ENCODE data around the gene AFG3L2.
A peak's percentile ranks its signal among the peaks of the same experiment; 100 is the strongest.

Gene AFG3L2

DNA sequence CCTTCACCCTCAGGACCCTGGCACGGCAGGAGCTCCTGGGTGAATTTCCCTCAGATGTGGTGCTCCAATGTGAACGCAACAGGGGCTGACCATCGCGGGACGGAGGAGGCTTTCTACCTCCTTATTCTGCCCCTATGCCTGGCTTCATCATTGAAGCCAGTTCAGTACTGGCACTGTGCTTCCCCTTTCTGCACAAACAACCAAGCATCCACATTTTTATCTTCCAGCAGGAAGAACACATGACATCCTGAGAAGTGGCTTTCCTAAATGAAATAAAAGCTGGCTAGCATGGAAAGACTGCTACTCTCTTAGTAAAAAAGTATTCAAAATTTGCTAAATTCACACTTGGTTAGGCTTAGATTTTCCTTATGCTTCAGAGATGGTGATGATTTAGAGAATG lies 24.8 kb downstream of the AFG3L2 start:
- DNase-seq = no peak

DNA sequence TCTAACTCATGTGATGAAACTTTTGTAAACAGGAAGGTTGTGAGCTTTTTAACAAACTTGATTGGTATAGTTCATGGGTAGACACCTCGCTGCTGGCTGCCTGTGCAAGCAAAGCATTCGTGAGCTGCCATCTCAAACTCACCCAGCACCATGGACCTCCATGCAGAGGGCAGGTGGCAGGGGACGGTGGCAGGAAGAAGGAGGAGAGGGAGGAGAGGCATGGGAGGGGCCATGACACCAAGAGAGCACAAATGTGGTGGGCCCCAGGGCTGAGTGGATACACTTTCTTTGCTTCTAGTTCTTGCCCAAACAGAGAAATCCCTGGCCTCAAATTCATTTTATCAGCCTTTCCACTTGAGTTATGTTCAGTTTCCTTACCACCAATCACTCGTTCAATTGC lies 29.1 kb downstream of the AFG3L2 start:
- DNase-seq = no peak

DNA sequence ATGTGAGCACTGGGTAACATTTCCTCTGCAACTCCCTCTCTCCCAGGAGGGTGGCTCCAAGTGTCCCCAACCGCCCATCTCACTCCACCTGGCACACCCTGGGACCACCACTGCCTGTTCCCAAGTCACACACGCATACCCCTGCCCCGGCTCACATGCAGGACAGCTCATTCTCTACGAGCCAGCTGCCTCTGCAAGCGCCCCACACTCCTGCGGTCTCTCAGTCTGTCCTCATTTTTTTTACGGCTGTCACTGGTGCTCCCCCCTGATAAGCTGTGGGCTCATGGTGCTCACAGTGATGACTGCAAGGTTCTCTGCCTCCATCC lies 30.8 kb downstream of the AFG3L2 start:
- DNase-seq = no peak

DNA sequence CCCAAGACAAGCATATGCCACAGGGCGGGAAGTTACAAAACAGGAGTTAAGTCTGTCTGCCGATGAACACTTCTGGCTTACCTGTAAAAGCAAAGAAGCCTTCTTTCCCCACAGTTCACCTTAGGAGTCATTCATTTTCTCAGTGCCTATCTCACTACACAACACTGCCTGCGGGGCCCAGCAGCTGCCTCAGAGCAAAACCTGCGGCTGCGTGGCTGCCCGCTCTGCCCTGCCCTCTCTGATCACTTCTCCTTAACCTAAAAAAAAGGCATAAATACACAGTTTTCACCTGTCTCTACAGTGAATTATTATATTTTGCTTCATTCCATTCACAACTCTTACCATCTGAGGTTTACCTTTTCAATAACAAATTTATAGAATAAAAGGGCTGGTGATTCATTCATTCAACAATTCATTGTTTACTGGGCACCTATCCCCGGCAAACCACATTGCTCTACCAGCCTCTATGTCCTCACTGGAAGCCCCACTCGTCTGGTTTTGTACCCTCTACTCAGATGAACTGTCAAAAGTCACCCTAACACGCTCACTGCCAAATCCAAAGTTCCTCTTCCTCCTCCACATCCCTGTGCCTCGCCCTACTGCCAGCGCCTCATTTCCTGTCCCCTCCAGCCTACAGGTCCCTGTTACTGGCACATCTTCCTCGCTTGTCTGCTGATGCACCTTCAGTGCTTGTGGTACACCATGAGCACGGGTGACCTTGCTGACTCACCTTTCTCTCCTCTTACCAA lies 31.4 kb downstream of the AFG3L2 start:
- DNase-seq = no peak

DNA sequence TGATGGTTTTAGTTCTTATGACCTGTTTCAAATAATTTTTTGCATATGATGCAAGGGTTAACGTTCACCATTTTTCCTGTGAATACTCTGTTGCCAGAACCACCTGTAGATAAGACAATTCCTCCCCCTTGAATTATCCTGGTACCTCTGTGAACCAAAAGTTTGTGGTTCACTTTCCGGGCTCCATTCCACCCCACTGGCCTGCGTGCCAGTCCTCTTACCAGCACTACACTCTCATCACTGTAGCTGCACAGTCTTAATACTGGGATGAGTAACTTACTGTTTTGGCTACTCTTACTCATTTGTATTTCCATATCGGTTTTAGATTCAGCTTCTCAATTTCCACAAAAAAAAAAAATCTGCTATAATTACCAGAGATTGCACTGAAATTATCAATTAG lies 34.4 kb downstream of the AFG3L2 start:
- DNase-seq = no peak

DNA sequence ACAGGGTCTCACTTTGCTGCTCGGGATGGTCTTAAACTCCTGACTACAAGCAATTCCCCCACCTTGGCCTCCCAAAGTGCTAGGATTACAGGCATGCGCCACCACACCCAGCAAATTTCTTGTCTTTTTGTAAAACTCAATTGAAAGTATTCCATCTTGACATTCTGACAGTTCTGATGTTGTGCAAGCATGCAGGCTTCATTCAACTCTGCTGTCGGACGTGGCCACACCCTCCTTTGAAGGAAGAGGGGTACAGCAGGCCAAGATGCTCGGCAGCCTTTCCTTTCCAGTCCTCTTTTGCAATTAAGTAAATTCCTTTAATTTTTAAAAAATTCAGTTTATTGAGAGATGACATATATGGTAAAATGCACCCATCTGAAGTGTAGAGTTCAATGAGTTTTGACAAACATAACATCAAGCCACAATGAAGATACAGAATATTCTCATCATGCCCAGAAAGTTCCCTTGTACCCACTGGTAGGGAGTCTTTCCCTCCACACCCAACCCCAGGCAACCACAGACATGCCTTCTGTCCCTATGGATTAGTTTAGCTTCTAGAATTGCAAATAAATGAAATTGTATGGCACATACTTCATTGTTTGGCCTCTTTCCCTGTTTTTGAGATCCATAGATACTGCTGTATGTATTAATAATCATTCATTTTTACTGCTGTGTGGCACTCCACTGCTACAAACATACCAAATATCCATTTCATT lies 35.9 kb downstream of the AFG3L2 start:
- DNase-seq = no peak

DNA sequence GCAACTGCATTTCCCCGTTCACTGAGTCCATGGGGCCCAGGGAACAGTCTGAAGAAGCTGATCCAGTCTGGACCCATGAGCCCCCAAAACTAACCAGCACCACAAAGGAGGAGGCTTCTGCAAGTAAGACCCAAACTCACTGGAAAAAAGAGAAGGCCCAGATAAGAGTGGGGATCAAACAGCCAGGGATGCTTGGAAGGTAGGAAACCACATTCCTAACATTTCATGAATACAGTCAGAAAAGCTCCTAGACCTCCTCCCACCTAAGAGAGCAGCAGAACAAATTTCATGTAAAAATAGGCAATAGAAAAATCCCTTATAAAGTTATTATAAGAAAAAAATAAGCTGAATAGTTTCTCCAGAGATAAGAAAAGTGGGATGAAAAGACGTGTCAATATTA lies 38.6 kb downstream of the AFG3L2 start:
- no peak for DNase-seq

DNA sequence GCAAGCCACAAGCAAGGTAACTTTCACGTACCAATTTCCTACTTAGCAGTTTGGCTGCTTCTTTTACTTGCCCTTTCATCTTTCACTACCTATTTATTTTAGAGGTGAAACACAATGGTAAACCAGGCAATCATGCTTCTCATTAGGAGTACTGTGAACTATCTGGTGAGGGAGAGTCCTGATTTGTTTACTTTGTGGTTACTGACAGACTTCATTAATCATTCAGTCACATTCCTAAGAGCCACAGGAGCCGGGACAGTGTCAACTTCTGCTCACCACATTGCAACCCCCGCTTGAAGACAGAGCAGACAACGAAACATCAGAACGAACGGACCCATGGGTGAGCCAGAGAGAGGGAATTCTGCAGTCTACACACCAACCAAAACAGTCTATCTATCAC lies 40.1 kb downstream of the AFG3L2 start:
- no peak for DNase-seq

DNA sequence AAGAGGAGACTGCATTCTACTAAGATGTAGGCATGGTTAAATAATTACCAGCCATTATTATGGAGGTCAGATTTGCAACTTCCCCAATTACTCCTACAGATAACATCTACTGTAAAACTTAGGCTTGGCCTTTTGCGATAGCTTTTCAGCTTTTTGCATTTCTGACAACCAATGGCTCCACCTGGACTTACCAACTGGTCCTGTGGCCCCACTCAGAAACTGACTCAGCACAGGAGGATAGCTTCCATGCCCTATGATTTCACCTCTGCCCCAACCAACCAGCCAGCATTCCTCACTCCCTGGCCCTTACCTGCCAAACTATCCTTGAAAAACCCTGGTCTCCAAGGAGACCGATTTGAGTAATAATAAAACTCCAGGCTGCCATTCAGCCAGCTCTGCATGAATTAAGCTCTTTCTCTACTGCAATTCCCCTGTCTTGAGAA lies 40.8 kb downstream of the AFG3L2 start:
- DNase-seq = no peak

DNA sequence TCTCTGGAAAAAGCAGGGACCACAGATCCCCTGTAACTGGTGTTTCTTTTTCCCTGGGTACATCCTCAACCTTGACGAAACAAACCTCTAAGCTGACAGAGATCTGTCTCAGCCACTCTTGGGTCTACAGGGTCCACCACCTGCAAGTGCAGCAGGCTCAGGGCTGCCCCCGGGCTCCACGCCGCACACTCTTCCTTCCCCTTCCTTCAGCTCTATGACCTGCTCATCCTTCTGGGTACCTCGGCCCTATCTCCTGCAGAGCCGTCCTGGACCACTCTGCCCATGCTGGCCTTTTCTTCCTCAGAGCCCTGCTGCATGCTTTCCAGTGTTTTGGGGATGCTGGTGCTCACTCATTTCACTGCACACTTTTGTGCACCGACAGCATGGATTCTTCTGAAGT lies 41.5 kb downstream of the AFG3L2 start:
- DNase-seq = no peak

DNA sequence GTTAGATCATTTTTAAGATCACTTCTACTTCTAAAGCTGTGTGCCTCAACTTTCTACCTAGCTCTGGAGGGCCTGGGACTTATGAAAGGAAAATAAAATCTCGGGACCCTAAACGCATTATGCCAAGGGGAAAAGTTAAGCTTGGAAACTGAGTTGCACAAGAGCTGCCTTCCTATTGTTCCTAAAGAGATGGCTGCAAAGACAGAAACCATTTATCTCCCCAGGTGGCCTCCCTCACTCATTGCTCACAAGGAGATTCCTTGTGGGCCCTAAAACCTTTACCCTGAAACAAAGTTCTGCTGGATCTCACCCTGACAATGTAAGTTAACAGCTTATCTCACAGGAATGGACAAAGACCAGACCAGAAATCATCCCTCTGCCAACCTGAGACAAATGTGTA lies 42.2 kb downstream of the AFG3L2 start:
- no peak for DNase-seq

DNA sequence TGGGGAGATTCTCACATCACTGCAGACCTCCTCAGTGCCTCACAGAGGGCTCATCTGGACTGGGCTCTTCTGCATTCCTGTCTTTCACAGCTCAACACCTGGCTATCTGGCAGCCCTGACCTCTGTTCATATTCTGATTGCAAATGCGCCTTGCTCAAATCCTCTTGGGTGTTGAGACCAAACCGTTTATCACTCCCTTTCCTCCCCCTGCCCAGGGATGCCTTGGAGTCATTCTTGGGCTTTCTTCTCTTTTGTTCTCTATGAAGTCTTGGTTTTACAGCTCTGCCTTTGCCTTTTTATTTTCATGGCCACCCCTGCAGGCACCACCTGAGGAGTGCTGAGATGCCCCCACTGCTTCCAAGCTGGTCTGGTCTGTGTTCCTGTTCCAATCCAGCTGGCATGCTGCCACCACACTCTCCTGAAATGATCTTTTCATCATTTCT lies 42.6 kb downstream of the AFG3L2 start:
- DNase-seq = no peak

DNA sequence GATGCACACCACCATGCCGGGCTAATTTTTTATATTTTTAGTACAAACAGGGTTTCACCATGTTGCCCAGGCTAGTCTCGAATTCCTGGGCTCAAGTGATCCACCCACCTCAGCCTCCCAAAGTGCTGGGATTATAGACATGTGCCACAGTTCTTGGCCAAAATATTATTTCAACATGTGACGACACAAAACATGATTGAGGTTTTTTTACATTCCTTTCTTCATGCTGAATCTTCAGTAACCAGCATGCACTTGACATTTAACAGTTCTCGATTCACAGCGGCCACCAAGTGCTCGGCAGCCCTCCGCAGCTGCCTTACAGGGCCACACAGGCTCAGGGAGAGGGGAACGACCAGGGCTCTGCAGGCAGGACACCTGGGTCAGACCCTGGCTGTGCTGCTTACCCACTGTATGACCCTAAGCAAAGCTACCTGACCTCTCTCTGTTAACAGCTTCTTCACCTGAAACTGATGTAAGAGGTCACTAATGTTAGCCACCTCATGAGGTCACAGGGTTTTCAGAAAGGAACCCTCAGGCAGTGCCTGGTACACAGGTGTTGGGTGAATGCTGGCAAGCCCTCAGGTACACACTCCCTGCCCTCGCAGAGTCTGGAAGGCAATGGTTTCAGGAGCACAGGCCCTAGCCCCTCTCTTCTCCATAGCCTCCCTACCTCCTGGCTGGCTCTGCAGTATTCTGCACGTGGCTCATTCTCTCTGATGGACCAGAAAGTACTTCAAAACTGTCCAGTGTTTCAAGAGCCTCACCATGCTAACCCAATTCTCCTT lies 43.3 kb downstream of the AFG3L2 start:
- no peak for DNase-seq

DNA sequence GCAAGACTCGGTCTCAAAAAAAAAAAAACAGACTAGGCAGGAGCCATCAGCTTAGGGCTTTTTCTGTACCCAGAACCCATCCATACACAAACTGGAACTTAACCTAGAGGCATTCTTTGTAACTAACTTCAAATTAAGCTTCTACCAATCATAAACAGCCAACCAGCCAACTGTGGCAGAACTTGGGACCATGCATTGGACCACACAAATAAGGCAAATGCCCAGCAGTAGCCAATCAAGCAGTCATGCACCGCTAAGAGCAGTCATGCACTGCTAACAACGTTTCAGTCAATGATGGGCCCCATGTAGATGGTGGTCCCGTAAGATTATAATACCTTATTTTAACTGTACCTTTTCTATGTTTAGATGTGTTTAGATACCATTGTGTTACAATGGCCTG lies 46.3 kb downstream of the AFG3L2 start:
- no peak for DNase-seq

DNA sequence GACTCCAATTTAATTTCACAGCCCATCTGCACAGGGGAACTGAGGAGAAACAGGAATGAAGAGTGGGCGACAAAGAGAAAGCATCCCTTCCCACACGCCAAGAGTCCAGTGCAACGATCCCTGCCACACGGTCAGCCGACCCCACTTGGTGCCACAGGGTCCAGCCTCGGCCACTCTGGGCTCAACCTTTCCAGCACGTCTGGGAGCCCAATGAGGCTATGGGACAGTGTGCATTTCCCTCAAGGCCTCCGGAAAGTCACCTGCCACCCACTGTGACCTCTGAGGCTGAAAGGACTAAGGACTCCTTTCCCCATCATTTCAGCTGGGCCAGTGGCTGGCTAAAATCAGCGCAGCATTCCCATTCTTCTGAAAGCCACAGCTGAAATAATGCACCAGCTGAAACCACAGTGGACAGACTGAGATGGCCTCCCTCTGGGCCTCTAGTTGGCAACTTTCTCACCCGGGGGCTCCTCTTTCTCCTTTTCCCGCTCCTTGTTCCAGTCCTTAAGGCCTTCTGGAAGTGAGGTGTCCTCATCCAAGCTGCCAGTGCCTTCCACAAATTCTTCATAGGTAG lies 47.8 kb downstream of the AFG3L2 start:
- DNase-seq = no peak

DNA sequence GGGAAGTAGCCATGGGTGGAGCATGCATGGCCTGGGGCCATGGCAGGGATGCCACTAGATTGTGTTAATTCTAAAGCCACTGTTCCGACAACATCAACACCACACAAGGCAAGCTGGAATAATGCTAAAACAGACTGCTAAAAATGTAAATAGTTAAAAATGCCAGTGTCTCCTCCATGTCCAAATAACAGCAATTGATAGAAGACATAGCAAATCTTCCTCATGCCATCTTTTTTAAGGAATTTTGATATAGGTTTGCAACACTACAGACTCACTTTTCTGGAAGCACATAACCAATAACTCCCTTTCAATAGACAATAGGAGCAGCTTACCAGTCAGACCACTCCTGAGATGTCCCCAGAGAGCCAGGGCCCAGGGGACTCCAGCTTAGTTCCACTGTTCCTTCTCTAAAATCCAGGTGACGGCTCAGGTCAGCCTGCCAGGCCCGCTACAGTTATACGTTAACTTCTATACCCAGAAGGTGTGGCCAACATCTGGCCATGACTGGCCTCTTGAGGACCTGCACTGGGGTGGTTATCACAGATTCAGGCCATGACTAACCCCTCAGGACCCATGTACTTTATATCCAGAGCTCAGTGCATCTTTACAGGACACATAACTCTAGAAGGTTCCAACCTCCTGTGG lies 48.7 kb downstream of the AFG3L2 start:
- no peak for DNase-seq

DNA sequence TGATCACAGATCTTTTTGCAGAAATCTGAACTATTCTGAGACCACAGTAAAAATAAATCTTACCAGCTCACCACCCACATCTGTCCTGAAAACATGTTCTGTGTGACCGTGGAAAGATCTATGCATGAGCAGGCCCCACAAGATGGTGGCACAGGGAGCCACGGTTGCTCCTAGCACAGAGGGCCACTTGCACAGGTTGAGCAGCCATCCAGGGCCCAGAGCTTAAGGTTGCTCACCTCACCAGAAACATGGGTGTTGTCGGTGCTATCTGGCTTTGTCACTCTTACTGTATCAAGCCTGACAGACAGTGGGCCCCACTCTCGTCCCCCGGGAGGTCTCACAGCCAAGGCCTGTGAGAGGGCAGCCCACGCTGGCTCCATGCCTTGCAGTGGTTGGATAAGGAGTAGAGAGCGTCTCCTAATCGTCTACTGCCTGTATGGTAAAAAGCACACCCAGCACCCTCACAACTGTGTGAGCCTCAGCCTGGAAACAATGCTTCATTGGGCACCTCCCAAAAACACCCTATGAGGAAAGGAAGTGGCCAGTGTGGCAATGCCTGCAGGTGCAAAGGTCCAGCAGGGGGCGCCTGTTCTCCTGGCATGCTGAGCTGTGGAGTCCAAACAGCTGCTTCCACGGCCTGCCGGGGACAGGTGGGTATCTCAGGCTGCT lies 49.4 kb downstream of the AFG3L2 start:
- DNase-seq = peak; percentile 68

DNA sequence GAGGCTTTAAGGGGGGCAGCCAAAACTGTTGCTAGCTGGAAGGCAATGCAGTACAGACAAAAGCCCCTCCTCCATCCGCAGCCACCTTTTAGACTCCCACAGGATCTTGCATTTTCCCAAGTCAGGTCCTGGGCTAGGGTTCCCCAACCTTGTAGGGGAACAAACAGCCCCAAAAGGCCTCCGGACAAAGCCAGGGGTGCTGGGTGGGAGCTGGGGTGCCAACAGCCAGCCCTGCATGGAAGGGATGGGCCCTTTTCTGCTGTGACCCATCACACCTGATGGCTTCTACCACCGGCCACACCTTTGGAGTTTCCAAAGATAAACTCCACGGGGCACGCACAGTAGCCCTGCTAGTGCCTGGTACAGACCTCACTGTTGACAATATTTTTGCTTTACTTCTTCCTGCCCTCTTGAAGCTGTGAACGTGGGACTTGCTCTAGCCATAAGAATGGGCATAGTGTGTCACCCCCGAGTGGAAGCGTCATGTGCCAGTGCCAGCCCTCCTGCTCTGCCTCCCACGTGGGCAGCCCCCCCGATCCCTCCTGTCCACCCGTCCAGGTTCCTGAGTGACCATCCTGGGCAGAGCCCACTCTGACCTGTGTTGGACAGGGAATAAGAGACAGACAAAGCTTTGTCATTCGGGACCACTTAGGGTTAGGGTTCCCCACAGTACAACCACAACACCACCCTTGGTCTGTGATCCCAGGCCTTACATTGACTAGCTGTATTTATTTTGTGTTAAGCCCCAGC lies 50.1 kb downstream of the AFG3L2 start:
- DNase-seq = no peak

DNA sequence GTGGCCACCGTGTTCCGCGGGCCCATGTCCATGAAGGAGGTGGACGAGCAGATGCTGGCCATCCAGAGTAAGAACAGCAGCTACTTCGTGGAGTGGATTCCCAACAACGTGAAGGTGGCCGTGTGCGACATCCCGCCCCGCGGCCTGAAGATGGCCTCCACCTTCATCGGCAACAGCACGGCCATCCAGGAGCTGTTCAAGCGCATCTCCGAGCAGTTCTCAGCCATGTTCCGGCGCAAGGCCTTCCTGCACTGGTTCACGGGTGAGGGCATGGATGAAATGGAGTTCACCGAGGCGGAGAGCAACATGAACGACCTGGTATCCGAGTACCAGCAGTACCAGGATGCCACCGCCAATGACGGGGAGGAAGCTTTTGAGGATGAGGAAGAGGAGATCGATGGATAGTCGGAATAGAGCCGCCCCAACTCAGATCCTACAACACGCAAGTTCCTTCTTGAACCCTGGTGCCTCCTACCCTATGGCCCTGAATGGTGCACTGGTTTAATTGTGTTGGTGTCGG lies 51.2 kb downstream of the AFG3L2 start:
- DNase-seq = no peak

DNA sequence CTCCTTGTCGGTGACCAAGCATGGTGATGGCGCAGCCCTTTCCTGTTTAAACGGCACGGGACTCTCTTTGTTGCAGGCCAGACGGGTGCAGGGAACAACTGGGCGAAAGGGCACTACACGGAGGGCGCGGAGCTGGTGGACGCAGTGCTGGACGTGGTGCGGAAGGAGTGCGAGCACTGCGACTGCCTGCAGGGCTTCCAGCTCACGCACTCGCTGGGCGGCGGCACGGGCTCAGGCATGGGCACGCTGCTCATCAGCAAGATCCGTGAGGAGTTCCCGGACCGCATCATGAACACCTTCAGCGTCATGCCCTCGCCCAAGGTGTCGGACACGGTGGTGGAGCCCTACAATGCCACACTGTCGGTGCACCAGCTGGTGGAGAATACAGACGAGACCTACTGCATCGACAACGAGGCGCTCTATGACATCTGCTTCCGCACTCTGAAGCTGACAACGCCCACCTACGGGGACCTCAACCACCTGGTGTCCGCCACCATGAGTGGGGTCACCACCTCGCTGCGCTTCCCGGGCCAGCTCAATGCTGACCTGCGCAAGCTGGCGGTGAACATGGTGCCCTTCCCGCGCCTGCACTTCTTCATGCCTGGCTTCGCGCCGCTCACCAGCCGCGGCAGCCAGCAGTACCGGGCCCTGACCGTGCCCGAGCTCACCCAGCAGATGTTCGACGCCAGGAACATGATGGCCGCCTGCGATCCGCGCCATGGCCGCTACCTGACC lies 51.9 kb downstream of the AFG3L2 start:
- no peak for DNase-seq

DNA sequence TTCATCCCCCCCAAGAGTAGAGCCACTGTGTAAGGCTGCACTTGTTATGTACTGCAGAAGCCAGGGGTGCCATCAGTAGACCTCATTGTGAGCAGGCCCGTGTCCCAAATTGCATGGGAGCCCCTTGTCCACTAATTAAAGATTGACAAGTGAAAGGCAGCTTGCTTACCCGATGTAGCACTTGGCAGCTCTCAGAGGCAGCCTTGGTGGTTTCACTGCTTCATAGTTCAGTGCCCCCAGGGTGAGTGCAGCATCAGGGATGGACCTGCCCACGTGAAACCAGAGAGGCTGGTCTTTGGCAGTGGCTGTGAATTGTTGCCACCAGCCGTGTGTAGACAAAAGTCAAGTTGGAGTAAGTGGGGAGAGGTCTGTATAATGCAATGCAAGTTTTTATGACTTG lies 55.7 kb downstream of the AFG3L2 start:
- no peak for DNase-seq
